GM18870 (cell line): ENCODE measurements around the gene NMUR2.

Experiments
- ATAC-seq: cut with Tn5 transposase; IDR thresholded peaks from one replicate; pipeline ENCODE4 v1.9.1; 2021; ENCODE audit warnings: moderate library complexity; ENCODE audit not compliant: unreplicated experiment

NMUR2 gene

DNA sequence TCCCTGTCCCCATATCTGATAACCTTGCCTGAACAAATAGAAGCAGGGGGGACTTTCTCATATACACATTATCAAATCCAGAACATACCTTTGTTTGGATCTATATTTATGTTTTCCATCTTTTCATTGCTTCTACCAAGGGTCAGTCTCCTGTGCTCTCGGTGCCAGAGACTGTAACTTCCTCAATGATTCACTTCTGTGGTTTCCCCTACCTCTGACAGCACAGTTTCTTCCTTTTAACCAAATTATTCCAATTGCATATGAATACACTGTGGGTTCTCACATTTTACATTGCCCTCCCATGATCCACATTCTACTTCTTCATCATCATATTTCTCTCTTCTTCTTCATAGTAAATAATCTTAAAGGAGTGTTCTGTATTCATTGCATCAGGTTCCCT is 32.2 kb downstream of the NMUR2 start:
- ATAC-seq, result no peak

DNA sequence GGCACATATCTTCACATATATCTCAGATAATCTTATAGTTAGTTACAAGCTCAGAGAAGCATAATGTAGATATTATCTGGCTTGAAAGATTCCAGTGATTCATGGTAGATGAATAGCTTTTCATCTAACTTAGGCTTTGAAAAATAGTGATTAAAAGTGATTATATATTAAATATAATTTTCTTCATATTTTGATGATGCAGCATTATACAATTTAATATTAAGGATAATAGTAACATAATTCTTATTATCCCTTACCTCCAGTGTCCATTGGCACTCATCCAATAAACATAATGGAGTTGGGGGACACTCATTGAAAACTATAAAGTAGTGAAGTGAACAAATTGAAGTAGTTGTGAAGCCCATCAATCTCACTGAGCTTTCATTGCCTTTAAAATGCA is 35.8 kb downstream of the NMUR2 start:
- no peak for ATAC-seq

DNA sequence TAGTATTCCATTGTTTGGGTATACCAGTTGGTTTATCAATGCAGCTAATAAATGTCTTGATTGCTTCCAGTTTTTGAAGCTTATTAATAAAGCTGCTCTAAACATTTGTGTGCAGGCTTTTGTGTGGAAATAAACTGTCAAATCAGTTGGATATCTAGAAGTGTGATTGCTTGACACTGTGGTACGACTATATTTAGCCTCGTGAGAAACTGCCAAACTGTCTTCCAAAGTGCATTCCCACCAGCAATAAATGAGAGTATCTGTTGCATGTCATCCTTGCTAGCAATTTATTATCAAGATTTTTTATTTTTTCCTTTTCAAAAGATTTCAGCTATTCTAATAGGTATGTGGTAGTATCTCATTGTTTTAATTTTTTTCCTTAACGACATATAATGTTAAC is 37.5 kb downstream of the NMUR2 start:
- ATAC-seq, result no peak

DNA sequence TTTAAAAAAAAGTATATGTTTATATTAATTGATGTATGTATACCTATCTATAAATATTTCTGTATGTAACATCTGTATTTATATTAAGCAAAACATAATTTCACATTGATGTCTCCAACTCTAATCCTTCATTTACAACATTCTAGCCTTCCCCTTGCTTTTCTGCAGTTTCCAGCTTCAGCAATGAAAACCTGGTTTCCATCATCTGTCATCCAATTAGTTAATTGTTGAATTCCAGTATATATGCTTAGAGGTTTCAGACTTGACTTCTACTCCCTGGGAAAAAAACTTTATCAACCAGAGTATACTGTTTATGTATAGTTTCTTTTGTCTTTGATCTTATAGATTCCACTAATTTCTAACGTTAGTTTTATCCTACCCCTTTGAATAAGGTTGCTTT is 38.4 kb downstream of the NMUR2 start:
- no peak for ATAC-seq

DNA sequence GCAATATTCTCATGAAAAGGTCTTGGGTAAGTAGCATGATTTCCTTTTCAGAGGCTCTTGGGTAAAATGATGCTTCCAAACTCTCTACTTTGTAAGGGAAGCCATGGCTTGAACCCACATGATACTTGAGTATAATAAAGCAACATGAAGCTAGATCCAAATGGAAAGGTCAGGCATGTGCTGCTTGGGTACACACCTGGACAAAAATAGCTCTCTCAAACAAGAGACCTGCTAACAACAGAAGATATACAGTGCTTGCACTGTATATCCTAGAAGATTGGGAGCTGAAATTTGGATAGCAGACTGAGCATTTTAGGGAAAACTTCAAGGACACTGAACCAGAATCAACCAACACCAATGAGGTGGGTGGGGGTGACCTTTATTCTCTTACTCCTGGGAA is 40.2 kb downstream of the NMUR2 start:
- no peak for ATAC-seq

DNA sequence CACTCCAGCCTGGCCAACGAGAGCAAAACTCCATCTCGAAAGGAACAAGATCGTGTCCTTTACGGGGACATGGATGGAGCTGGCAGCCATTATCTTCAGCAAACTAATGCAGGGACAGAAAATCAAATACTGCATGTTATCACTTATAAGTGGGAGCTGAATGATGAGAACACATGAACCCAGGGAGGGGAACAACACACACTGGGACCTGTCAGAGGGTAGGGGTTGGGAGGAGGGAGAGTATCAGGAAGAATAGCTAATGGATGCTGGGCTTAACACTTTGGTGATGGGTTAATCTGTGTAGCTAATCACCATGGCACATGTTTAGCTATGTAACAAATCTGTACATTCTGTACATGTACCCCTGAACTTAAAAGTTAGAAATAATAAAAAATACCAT is 40.9 kb downstream of the NMUR2 start:
- no peak for ATAC-seq

DNA sequence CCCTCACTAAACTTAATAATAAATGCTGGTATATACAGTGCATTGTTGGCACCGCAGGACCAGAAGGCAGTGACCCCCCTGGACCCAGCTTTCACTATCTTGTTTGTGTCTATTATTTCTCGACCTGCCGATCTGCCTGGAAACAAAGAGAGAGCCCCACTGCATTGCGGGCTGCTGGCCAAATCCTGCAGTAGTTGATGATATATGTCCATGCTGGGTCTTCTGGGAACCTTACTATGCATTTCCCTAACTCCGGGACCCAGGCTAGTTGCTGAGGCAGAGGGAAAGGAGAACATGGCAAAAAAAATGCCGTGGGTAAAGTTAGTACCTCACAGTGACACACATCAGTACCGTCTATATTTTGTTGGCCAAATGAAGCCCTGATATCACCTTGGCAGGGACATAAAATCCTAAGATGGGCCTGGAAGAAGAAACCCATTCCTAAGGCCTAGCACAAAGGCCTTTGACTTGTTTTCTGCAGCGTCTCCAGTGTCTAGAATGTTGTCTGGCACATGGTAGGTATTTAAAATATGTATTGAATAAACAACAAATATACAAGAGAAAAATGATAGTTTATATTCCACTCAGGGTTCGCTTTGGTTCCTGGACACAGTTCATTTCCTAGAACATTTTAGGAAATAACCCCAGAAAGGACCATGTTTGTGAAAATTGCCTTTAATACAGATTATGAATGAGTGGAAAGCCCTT is 46.1 kb downstream of the NMUR2 start:
- no peak for ATAC-seq

DNA sequence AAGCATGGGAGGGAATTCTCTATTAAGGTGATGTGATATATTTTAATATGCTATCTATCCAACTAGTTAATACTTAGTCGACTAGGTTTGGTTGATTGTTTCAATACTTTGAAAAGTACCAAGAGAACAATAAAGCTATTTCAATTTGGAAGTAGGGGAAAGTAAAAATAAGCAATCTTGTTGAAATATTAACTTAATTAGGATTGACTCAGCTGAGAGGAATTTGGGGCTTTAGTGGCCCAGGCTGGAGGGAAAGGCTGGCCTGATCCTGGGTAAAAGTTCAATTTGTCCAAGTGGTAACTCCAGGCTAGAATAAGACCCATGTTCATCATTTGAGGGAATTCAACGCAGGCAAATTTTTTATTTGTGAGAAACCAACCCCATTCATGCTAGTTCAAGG is 48.6 kb downstream of the NMUR2 start:
- no peak for ATAC-seq

DNA sequence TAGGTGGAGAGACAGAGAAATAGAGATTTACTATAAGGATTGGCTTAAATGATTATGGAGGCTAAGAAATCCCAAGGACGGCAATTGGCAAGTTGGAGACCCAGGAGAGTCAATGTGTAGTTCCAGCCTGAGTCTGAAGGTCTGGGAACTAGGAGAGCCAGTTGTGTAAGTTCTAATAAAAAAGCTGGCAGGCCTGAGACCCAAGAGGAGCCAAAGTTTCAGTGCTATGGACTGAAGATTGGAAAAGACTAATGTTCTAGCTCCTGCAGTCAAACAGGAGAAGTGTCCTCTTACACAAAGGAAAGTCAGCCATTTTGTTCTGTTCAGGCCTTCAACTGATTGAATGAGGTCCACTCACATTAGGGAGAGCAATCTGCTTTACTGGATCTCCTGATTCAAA is 50.0 kb downstream of the NMUR2 start:
- ATAC-seq, result no peak

DNA sequence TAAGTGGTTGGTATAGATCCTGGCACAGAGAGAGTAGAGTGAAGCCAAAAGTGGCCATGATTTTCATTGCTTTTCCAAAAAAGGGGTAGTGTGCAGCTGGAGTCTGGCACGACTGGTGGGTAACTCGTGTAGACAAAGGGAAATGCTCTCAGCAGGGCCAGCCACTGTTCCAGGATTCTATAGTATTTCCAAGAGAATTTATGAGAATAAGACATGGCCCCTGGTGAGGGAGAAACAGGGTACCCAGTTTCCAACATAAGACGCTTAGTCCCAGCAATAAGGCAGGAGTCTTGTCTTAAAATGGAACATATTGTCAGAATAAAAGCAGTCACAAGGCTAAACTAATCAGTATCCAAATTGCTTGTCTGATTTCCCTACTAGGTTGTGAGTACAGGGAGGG is 52.1 kb downstream of the NMUR2 start:
- no peak for ATAC-seq

DNA sequence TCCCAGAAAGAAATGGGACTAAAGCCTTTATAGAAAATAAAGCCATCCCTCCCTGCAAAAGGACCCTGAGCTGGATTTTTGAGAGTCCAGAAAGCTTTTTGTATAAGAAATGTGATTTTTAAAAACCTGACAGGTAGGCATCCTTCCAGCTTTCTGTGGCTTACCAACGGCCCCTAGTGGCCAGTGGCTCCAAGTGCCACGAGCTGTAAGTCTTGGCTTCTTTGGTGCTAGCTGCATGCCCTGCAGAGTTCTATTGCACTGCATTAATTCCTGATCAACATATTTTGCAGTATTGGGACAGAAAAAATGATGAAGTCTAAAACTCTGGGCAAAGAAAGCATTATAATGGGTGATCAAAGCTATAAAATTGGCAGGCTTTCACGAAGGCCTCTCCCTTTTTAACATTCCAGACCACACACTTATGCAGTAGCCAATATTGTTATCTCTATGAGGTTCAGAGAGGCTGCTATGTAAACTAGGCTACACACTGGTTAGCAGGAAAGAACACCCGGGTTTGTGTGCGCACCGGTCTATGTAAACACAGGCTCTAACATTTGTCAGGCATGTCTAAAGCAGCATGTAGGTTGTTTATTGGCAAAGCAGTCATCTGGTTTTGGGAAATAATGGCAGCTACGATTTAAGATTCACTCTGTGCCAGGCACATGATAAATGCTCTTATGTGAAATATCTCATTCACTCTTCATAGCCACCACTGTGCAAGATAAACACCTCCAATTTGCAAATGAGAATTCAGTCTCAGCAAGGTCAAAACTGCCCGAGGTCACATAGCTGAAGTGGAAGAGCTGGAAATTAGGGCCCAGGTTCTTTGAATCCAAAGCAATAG is 55.2 kb downstream of the NMUR2 start:
- ATAC-seq, result peak; percentile 70
